Hepatocyte (in vitro differentiated cells): ENCODE measurements around the gene PSMD5.

Source experiments
- CTCF ChIP-seq: fragments of 200-600 bp; sonication (generic); IDR thresholded peaks from 2 replicates; pipeline ENCODE4 v1.5.1; 2016; ENCODE audit warnings: antibody characterized with exemption, mild to moderate bottlenecking; ENCODE audit not compliant: poor library complexity
- EZH2 ChIP-seq: fragments of 200-600 bp; sonication (generic); IDR thresholded peaks from 2 replicates; pipeline ENCODE4 v1.6.1; 2016; ENCODE audit warnings: antibody characterized with exemption, mild to moderate bottlenecking, borderline replicate concordance
- EZH2phosphoT487 ChIP-seq: fragments of 200-600 bp; sonication (generic); IDR thresholded peaks from one replicate; pipeline ENCODE4 v1.6.1; 2018; ENCODE audit warnings: antibody characterized with exemption, mild to moderate bottlenecking, low read depth, moderate library complexity; ENCODE audit not compliant: unreplicated experiment, severe bottlenecking

- TF ChIP-seq CTCF (no peak), EZH2 (no peak), EZH2phosphoT487 (no peak)
Observed at GRCh38 chr9:120768886-120769285, 73.8 kb downstream of the PSMD5 start.
